Suprapubic skin (tissue), 3 donors: ENCODE measurements around the gene DIAPH2.
"Not testable (repeated sequence)": the region's sequence is repeated elsewhere in the genome, so short reads cannot be mapped to it uniquely, and the experiment has no call there.

Experiments
- POLR2AphosphoS5 ChIP-seq, 3 donors: sonication (generic); formaldehyde crosslinking; IDR thresholded peaks; one replicate each; pipeline ENCODE4 v1.6.1; 2017; ENCODE audit warnings: antibody characterized with exemption in 3 of 3
- TF ChIP-seq, protein P1 (sequence below), 2 donors: fragments of 200-600 bp in 1 of 2; fragments of 450-650 bp in 1 of 2; sonication (generic) in 1 of 2; IDR thresholded peaks; one replicate each; pipeline ENCODE4 v1.5.1; 2016 to 2019; ENCODE audit warnings: antibody characterized with exemption in 2 of 2, mild to moderate bottlenecking in 1 of 2, moderate library complexity in 1 of 2

DNA sequence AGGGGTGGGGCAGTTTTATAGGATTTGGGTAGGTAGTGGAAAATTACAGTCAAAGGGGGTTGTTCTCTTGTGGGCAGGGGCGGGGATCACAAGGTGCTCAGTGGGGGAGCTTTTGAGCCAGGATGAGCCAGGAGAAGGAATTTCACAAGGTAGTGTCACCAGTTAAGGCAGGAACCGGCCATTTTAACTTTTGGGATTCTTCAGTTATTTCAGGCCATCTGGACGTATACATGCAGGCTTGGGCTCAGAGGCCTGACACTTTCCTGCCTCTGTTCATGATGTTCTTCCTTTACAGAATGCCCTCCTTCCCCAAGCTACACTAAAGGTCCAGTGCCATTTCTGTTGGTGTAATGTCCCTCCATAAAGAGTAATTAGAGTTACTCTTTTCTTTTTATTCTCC, 157.2 kb downstream of the DIAPH2 start:
- TF ChIP-seq, protein P1, sequence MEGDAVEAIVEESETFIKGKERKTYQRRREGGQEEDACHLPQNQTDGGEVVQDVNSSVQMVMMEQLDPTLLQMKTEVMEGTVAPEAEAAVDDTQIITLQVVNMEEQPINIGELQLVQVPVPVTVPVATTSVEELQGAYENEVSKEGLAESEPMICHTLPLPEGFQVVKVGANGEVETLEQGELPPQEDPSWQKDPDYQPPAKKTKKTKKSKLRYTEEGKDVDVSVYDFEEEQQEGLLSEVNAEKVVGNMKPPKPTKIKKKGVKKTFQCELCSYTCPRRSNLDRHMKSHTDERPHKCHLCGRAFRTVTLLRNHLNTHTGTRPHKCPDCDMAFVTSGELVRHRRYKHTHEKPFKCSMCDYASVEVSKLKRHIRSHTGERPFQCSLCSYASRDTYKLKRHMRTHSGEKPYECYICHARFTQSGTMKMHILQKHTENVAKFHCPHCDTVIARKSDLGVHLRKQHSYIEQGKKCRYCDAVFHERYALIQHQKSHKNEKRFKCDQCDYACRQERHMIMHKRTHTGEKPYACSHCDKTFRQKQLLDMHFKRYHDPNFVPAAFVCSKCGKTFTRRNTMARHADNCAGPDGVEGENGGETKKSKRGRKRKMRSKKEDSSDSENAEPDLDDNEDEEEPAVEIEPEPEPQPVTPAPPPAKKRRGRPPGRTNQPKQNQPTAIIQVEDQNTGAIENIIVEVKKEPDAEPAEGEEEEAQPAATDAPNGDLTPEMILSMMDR (IDR thresholded peaks at IDR 0.05): not testable (repeated sequence)
- TF ChIP-seq POLR2AphosphoS5 (IDR thresholded peaks at IDR 0.05): not testable (repeated sequence)
